Measurements from ENCODE around the gene TAS2R50.

The TAS2R50 gene

DNA sequence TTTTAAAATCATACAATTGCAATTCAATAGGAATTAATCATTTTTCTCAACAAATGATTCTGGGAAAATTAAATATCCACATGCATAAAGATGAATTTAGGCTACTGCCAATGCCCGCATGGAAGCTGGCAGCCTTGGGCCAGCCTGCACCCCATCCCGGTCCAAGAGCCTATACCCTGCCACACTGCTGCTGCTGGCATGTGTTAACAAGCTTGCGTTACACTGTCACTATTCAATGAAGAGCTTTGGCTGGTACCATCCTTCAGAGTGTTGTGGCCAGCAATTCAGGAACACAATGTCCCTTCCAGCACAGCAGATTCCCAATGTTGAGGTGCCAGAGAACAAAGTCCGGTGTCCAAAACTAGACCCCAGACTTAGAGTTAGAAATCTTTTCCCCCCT is 34.1 kb downstream of the TAS2R50 start:
- DNase-seq (ENCODE audit: low read depth in 2 of 2), result no peak

- no peak for DNase-seq (ENCODE audit: low read depth in 2 of 2)
These were observed 43.5 kb downstream of the TAS2R50 start for GRCh38 chr12:10943167-10943566.

DNA sequence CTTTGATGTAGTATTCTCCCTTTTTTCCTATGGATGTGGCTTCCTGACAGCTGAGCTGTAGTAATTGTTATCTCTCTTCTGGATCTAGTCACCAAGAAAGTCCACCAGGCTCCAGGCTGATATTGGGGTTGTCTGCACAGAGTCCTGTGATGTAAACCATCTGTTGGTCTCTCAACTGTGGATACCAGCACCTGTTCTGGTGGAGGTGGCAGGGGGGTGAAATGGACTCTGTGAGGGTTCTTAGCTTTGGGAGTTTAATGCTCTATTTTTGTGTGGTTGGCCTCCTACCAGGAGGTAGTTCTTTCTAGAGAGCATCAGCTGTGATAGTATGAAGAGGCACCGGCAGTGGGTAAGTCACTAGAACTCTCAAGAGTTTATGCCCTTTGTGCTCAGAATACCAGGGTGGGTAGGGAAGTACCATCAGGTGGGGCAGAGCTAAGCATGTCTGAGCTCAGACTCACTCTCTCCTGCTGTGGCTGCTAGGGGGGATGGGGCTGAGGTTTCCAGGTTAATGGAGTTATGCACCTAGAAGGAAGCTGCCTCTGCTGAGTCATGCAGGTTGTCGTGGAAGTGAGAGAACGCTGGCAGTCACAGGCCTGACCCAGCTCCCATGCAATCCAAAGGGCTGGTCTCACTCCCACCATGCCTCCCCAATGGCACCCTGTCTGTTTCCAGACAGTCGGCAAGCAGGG is 44.6 kb downstream of the TAS2R50 start:
- no peak for DNase-seq (ENCODE audit: low read depth in 2 of 2)

DNA sequence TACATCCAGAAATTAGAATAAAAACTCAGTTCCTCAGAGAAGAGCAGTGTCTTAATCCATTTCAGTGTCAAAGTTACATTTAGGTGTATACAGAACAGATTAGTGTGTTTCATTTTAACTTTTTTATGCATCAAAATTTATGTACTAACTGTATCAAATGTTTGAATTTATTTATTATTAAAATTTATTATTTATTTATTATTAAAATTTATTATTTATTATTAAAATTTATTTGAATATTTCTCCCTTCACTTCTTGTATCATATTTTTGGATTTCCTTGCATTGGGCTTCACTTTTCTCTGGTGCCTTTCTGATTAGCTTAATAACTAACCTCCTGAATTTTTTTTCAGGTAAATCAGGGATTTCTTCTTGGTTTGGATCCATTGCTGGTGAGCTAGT is 45.3 kb downstream of the TAS2R50 start:
- DNase-seq (ENCODE audit: low read depth in 2 of 2), result no peak

- DNase-seq (ENCODE audit: low read depth in 2 of 2), result no peak
These were observed 46.3 kb downstream of the TAS2R50 start for GRCh38 chr12:10940389-10940788.

DNA sequence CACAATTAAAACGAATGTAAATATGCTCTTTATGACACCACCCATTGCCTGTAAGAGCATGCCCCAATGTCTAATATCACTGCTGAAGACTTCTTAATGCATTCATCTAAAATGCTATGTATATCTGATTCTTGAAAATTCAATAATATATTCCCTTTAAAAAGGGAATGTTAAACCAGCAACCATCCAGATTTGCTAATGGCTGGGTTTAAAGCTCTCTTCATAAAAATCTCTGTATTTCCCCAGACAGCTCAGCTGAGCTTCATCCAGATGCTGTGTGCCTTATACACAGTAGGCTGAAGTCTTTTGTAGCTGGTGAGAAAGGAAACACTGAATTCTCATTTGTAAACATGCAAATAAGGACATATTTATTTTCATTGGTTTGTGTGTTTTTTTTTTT is 47.5 kb downstream of the TAS2R50 start, which contains the start of gene TAS2R14:
TAS2R14 (minus strand) TSS at position 101 of the 400 bp plus-strand sequence; CDS start at position 45, 56 bp downstream.
- no peak for DNase-seq (ENCODE audit: low read depth in 2 of 2)

DNA sequence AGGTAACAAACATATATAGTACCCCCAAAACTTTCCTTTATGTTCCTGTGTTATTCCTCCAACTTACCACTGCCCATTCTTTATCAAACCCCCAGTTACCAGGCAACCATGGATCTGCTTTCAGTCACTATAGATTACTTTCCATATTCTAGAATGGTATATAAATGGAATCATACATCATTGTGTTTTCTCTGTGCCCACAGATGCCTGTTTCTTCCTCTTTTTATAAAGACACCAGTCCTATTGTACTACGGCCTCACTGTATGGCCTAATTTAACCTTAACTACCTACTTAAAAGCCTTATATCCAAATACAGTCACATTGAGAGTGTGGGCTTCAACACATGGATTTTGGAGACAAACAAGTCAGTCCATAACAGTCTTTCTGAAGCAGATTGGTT is 50.2 kb downstream of the TAS2R50 start:
- DNase-seq (ENCODE audit: low read depth in 2 of 2), result no peak

All from stimulated activated CD4-positive, alpha-beta T cell treated with anti-CD3 and anti-CD28 coated beads, Interleukin-1b, Interleukin-23, amount 100 ng/mL, for 1 hour (primary cell).